Limb (tissue), 2 donors: ENCODE measurements around the gene ZSCAN16.

Experiments used
- DNase-seq, 2 donors: peaks; one replicate each; pipeline ENCODE4 v3.0.0-alpha.2; 2016; ENCODE audit errors: extremely low spot score in 2 of 2

ZSCAN16 gene

DNA sequence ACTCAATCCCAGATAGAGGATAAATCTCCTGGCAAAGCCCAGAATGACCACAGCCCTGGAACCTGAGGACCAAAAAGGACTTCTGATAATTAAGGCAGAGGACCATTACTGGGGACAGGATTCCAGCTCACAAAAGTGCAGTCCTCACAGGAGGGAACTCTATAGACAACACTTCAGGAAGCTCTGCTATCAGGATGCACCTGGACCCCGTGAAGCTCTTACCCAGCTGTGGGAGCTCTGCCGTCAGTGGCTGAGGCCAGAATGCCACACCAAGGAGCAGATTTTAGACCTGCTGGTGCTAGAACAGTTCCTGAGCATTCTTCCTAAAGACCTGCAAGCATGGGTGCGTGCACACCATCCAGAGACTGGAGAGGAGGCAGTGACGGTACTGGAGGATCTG, 992 bp downstream of the ZSCAN16 start:
- DNase-seq, result no peak

DNA sequence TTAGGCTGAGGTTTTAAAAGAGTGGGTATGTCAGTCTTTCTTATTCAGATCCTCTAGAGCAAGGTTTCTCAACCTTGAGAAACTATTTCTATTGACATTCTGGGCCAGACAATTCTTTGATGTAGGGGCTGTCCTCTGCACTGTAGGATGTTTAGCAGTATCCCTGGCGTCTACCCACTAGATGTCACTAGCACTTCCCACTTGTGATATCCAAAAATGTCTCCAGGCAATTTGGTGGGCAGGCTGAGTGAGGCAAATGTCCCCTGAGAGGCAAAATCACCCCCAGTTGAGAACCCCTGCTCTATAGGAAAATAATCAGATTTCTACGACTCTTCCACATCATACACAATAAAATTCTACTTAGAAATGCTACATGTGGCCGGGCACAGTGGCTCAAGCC, 9.6 kb downstream of the ZSCAN16 start:
- peak in 1 of 2 donors; percentile 31 for DNase-seq

DNA sequence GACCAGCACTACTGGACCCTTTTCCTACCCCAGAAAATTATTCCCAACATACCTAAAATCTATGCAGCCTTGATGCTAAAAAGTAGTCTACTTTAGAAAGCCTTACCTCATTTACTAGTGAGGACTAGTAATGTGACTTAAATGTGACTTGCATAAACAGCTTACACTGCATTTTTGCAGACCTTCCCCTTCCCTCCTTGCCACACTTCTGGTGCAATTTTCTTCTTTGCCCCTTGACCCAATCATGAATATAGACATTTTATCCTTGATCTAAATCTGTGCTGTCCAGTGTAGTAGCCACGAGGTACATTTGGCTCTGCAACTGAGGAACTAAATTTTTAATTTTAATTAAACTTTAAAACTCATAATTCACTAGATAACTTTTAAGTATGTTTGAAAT, 10.3 kb downstream of the ZSCAN16 start:
- no peak for DNase-seq

DNA sequence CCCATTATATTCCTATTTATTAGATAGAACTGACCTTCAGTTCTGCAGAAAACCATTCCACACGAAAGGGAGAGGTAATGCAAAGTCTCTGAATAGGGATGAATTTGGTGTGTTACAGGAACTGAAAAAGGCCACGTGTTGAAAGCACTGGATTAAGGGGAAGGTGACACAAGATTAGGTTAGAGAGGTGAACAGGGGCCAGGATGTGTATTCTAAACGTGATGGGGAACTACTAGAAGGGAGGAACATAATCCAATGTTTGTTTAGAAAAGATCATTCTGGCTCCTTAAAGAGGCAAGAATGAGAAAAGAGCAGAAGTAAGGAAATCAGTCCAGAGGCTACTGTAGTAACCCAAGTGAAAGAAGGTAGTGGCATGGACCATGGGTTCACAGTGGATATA, 11.0 kb downstream of the ZSCAN16 start:
- DNase-seq, result no peak

DNA sequence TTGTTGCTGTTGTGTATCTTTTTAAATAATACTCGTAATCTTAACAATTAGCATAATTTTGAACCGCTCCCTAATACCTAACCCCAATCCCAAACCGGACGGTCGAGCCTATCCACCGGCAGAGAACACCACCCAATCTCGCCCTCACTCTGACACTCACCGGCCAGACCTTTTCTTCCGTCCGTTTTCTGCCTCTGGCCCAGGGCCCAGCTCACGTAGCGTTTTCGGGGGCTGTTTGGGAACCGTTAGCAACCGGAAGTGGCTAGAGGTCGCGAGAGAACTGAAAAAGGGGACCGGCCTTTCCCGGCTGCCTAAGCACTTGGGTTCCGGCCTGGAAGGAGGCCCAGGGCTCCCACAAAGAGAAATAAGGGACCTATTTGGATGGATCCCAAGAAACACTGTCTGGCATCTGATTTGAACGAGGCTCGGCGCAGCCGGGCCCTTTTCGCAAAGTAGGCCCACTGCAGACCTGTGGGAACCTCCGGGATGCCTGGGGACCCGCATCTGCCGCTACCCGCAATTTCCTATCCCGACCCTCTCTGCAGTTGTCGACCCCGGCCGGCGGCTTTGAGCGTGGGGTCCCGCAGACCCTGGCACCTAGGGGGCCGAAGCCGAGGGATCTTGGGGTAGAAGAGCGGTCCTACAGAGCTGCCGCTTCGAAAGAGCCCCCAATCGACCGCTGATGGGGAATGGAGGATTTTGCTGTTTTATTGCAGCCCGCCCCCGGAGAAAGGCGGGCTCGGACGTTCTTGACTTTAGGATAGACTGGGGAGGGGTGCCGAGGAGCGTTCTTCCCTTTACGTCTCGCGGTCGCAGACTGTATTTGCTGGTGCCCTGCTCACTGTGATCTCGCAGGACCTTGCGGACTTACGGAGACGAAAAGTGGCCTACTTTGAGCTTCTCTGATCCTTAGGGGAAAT, 12.4 kb downstream of the ZSCAN16 start:
- DNase-seq, result peak; percentile 91 to 92

DNA sequence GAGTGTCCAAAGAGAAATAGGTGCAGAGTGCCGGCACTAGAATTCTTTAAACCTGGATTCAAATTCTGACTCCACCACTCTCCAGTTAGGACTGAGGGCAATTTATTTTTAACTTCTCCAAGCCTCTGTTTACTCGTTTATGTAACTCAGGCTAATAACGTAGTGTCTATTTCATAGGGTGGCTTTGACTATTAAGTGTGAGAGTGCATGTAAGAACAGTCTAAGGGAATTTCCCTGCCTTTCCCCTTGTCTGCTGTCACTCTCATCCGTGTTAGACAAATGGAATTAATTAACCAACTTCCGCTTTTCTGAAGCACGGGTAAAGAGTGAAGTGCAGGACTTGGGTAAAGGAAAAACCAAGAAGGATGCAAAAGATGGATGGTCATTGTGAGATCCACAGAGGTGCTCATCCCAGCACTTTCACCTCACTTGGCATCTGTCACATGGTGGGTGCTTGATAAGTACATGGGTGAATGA, 13.1 kb downstream of the ZSCAN16 start:
- DNase-seq, result no peak

DNA sequence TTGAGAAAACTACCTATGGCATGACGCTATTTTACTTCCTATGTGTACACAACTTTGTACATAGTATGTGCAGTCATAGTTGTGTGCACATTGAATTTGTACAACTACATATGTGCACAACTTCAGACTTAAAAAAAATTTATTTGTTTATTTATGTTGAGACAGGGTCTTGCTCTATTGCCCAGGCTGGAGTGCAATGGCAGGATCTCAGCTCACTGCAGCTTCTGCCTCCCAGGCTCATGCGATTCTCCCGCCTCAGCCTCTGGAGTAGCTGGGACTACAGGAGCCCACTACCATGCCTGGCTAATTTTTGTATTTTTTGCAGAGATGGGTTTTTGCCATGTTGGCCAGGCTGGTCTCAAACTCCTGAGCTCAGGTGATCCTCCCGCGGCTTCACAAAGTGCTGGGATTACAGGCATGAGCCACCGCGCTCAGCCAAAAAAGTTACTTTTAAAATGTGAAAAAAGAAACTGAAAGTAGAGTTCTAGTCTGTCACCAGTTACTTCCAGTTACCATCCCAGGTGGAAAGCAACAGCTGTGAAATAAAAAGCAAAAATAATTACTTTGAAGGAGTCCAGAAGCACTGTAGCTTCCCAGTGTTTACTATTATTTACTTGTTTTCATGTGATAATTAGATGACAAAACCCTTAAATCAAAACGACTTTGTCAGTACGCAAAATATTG, 15.6 kb downstream of the ZSCAN16 start:
- no peak for DNase-seq

DNA sequence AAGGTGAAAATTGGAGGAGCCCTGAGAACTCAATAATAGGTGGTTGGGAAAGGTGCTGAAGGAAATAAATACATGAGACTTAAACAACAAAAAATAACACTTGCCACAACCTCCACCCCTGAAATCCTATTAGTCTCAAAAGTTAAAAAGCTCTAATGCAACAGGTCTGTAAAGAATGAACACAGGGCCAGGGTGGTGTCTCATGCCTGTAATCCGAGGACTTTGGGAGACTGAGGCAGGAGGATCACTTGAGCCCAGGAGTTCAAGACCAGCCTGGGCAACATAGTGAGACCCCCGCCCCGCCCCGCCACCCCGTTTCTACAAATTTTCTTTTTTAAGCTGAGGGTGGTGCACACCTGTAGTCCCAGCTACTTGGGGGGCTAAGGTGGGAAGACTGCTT, 16.2 kb downstream of the ZSCAN16 start:
- no peak for DNase-seq

DNA sequence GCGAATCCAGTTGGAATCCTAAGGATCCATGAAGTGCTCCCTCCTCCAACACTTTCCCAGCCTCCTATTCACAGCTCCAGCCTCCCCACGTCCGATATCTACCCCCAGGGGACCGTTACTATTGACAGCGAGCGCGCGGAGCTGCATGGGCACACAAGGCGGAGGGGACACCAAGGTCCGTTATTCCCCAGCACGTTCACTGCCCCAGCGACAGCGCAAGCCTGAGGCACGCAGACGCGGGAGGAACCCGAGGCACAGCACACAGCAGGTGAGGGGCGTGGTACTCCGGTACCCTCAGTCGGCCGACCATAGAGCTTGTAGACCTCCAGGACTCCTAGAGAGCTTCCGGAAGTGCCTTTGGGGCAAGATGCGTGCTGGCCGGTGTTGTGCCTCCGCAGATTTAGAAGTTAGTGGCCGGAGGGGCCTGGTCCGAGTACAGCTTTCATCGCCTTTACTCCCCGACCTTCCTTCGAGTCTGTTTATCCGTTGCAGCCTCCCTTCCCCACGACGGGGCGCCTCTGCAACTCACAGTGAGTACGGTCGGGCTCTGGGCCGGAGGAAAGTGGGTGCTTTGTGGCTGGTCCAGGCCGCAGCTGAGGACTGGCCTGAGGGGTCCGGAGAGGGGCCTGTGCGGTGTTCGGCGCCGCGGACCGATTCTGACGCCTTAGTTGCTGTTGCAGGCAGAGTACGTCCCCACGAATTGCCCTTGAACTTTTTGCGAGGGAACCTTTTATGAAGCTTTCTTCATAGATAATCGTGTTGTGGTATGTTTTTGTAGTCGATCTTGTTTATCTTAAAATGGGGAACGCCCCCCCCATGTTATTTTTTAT, 17.3 kb downstream of the ZSCAN16 start, which contains the start of gene ZKSCAN8:
Gene ZKSCAN8 (plus strand): TSS at position 384 of the 830 bp plus-strand sequence. CDS start 6,525 bp downstream, outside the sequence.
- peak; percentile 88 for DNase-seq

DNA sequence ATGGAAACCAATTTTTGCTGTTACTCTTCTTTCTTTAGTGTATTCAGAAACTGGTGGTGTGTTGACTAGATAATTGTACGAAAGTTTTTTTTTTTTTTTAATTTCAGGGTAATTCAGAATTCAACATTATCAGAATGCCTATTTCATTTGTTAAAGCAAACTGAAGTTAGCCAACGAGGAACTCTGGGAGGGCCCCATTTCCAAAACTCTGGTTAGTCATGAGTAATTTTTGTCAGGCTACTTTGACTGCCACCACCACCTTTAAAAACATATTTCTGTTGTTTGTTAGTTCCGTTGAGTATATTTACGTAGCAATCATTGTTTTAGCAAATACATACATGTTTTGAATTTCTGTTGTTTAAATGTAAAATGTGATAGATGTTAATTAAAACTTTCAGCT, 18.0 kb downstream of the ZSCAN16 start:
- no peak for DNase-seq

DNA sequence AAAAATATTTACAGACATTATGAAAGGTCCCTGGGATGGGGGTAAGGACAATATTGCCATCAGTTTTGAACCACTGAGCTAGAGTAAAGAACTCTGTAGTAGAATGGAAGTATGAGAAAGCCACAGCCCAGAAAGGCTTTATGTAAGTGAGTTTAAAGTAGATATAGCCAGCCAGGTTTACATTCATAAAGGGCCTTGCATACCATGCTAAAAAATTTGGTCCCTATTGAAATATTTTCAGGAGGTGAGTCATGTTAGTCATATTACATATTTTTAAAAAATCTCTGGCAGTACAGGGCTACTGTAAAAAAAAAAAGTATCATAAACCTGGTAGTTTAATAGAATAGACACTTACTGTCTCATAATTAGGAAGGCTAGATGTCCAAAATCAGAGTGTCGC, 20.8 kb downstream of the ZSCAN16 start:
- no peak for DNase-seq

DNA sequence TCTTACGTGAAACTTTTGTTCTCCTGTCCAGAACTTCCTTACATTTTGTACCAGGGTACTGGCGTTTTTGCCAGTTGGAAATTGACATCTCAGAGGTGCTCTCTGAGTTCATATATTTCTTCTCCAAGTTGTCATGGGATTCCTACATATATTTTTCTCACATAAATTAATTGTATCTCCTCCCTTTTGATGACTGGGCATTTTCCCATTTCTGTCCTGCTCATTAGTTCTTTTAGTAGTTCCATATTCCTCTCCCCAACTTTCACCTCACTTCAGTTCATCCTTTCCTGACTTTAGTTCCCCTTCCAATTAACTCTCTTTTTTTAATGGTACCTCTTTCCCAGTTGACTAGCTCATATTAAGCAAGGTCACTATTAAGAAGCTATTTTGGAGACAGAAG, 28.1 kb downstream of the ZSCAN16 start:
- DNase-seq, result no peak

DNA sequence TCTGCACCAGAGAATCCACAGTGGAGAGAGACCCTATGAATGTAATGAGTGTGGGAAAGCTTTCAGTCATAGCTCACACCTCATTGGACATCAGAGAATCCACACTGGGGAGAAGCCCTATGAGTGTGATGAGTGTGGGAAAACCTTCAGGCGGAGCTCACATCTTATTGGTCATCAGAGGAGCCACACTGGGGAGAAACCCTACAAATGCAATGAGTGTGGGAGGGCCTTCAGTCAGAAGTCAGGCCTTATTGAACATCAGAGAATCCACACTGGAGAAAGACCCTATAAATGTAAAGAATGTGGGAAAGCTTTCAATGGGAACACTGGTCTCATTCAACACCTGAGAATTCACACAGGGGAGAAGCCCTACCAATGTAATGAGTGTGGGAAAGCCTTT, 29.1 kb downstream of the ZSCAN16 start:
- no peak for DNase-seq

DNA sequence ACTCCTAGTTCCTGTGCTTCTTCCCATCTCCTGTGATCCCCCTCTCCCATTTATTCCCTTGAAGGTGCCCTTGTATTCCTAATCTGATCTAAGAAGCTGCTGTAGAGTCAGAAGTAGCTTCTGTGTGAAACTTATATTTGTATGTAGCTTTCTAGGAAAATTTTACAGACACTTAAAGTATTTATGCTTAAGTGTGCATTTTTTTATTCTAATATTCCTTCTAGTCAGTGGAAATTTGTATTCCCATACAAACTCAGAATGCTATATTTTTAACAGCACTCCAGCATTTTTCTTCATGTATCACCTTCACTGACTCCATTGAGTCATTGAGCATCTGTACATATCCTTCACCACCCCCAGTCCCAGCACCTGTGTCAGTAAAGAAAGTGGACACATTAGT, 29.9 kb downstream of the ZSCAN16 start:
- DNase-seq, result no peak

DNA sequence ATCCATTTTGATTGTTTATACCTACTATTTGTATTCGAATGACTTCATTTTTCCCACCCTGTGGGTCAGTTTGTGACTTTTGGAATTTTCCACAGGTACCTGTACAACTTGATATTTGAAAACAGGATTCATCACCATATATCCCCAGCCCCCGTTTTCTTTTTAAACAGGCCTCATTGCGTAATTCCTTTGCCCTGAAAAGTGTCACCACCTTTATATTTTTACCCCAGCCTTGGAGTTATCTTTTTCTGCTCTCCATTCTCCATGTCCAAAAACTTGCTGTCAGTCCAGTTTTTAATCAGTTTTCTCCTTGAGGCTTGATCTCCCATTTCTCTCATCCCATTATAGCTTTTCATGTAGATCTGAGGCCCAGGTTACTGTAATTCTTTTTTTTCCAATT, 33.9 kb downstream of the ZSCAN16 start:
- DNase-seq, result no peak

DNA sequence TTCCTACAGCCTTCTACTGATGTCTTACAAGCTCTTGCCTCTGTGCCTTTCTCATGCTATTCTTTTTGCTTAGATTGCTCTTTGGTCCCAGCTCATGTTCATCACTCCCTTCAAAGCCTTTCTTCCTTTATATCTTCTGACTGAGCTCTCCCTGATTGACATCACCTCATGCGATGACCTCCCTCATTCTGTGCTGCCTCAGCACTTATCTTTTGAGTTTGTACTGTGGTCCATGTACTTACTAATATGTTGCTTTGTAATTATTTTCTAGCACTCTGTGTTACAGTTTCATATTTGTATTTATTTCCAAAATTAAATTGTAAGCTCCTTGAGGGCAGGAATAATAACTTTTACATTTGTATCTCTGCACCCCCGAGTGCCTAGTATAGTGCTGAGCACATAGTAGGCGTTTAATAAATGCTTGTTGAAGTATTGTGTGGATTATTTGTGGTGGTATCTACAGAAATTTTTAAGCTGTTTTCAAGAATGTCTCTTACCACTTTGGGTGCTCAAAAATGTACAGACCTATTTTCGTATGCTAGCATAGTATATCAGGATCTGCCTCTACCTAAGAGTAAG, 34.7 kb downstream of the ZSCAN16 start:
- DNase-seq, result no peak

DNA sequence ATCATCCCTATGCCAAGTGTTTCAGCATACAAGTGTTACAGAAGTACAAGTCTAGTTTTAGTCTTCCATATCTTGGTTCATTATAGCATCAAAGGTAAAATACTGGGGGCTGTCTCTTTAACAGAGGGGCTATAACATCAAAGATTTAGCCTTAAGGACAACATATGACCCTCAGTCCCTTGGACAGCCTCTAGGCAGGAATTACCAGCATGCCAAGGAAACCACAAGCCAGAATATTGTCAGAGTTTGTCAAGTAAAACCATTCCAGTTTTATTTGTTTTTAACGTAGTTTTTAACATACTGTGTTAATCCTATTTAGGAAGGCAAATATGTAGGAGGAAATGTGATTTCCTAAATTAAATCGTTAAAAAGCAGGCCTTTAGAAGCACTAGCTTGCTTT, 35.8 kb downstream of the ZSCAN16 start:
- no peak for DNase-seq

DNA sequence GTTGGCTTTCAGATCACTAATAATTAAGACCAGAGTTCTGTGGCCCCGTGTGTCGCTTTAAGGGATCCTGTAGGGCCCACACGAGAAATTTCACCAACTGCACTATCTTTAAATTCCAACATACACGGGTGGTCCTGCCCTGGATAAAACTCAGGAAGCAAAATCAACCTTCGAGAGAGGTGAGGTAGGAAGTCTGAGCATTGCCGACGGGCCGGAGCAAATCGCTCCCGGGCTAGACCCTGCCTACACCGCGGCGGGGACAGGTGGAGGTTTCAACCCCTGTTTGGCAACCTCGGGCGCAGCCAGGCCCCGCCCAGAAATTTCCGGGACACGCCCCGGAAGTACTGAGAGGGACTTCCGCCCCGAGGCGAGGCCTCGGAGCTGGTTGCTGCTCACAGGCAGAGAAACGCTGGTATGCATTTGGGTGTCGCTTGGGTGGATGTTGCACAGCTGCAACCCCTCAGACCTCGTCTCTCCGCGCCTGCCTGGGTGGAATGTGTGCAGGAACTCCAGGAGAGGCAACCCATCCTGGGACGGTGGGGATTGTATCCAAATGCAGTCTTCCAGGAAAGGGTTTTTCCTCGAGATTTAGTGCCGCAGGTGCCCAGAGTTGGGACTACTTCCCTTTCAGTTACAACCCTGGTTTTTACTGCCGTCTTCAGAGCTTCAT, 37.1 kb downstream of the ZSCAN16 start:
- peak; percentile 60 to 84 for DNase-seq

DNA sequence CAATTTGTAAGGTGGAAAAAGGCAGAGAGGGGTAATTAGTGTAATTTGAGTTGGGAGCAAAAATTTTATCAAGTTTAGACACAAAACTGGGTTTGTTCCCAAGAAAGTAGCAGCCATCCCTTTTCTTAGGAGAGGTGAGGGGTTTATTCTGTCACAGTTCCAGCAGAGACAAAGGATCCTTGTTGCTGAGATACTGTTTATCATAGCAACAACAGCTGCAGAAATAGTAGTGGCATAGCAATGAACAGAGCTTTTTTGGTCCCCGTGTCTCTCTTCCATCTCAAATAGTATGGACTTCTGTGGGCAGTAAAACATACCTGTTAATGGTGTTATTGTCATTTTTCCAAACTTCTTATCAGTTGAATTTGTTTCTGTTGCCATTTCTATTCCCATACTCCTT, 41.2 kb downstream of the ZSCAN16 start:
- DNase-seq, result no peak

DNA sequence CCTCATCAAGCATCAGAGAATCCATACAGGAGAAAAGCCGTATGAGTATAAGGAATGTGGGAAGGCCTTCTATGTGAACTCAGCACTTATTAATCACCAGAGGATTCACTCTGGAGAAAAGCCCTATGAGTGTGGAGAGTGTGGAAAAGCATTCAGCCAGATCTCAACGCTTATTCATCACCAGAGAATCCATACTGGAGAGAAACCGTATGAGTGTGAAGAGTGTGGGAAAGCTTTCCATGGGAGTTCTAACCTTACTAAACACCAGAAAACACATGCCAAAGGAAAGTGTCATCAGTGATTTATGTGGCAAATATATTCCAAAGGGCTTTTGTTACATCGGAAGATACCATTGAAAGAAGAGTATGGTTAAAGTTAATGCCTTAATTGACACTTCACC, 42.7 kb downstream of the ZSCAN16 start:
- DNase-seq, result no peak

DNA sequence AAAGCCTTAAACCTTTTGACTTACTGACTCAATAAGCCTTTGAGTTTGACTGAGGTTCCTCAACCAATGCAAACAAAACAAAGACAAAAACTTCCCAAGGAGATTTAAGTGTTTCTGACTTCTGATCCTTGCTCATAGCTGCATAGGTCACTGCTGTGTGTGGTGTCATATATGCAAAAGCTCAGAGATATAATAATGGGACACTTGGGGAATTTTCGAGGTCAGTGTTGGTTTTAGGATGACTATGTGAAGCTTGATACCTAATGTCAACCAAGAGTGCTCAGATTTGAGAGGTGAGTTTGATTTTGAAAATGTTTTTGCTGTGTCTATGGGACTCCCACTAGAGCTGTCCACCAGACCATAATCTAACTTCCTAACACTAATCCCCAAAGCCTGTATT, 43.5 kb downstream of the ZSCAN16 start:
- DNase-seq, result no peak
